KMS-11 (cell line): ENCODE results near the gene FARS2.

ENCODE experiments used
- H2AFZ ChIP-seq: fragments of 200-600 bp; sonication (generic); 2 replicates; pipeline ENCODE4 v1.6.1; 2016; ENCODE audit warnings: antibody characterized with exemption, mixed run types, low read depth
- H3K27ac ChIP-seq: fragments of 200-600 bp; sonication (generic); 2 replicates; pipeline ENCODE4 v1.6.1; 2016; ENCODE audit warnings: mild to moderate bottlenecking, mixed run types
- H3K27me3 ChIP-seq: fragments of 200-600 bp; sonication (generic); 2 replicates; pipeline ENCODE4 v1.6.1; 2017; ENCODE audit warnings: mild to moderate bottlenecking, low read depth, mixed run types, moderate library complexity; ENCODE audit not compliant: insufficient read depth
- H3K36me3 ChIP-seq: fragments of 200-600 bp; sonication (generic); 2 replicates; pipeline ENCODE4 v1.6.1; 2017; ENCODE audit warnings: mild to moderate bottlenecking, mixed run types; ENCODE audit not compliant: insufficient read depth
- H3K4me1 ChIP-seq: fragments of 200-600 bp; sonication (generic); 2 replicates; pipeline ENCODE4 v1.6.1; 2016; ENCODE audit warnings: mild to moderate bottlenecking, low read depth, mixed run types; ENCODE audit not compliant: poor library complexity, severe bottlenecking
- H3K4me2 ChIP-seq: fragments of 200-600 bp; sonication (generic); 2 replicates; pipeline ENCODE4 v1.7.0; 2016; ENCODE audit warnings: mild to moderate bottlenecking, mixed run types
- H3K4me3 ChIP-seq: fragments of 200-600 bp; sonication (generic); IDR thresholded peaks from 2 replicates; pipeline ENCODE4 v1.6.1; 2017; ENCODE audit warnings: low read depth, low read length, mixed read lengths; ENCODE audit not compliant: insufficient read depth
- H3K79me2 ChIP-seq: fragments of 200-600 bp; sonication (generic); 2 replicates; pipeline ENCODE4 v1.6.1; 2016; ENCODE audit warnings: low read depth, mixed run types; ENCODE audit not compliant: insufficient read depth
- H3K9ac ChIP-seq: fragments of 200-600 bp; sonication (generic); 2 replicates; pipeline ENCODE4 v1.6.1; 2016; ENCODE audit warnings: mild to moderate bottlenecking, mixed run types
- H4K20me1 ChIP-seq: fragments of 200-600 bp; sonication (generic); 2 replicates; pipeline ENCODE4 v1.6.1; 2016; ENCODE audit warnings: mild to moderate bottlenecking, mixed run types; ENCODE audit not compliant: insufficient read depth
- CTCF ChIP-seq: fragments of 200-600 bp; sonication (generic); conservative IDR thresholded peaks from 2 replicates; pipeline ENCODE4 v1.6.1; 2017; ENCODE audit warnings: low read depth, mild to moderate bottlenecking, antibody characterized with exemption, low read length, moderate library complexity, mixed read lengths

FARS2 gene

GRCh38 chr6:5486214-5486613 lies 224.9 kb downstream of the FARS2 start:
- H2AFZ ChIP-seq = no peak overlapping the region
- H3K36me3 ChIP-seq = no peaks in the 10 kb centered on the region
- no peaks in the 10 kb centered on the region for H4K20me1 ChIP-seq
- no peak overlapping the region for H3K4me2 ChIP-seq
- no peaks in the 10 kb centered on the region for H3K27me3 ChIP-seq
- H3K4me1 ChIP-seq = no peaks in the 10 kb centered on the region
- no peak overlapping the region for H3K4me3 ChIP-seq
- no peak for TF ChIP-seq CTCF
- no peaks in the 10 kb centered on the region for H3K79me2 ChIP-seq
- no peak overlapping the region for H3K27ac ChIP-seq
- no peak overlapping the region for H3K9ac ChIP-seq

- Histone ChIP-seq H3K27ac (no peak overlapping the region), H3K4me1 (no peaks in the 10 kb centered on the region), H3K27me3 (no peaks in the 10 kb centered on the region), H3K9ac (no peak overlapping the region), H2AFZ (no peak overlapping the region), H3K36me3 (no peaks in the 10 kb centered on the region), H3K79me2 (no peaks in the 10 kb centered on the region), H4K20me1 (no peaks in the 10 kb centered on the region), H3K4me3 (no peak overlapping the region), H3K4me2 (no peak overlapping the region)
- TF ChIP-seq CTCF = no peak
Measured at GRCh38 chr6:5490501-5491069, 229.3 kb downstream of the FARS2 start.

- H4K20me1 ChIP-seq = no peaks in the 10 kb centered on the region
- H3K4me2 ChIP-seq = no peak overlapping the region
- H3K27ac ChIP-seq = no peak overlapping the region
- no peaks in the 10 kb centered on the region for H3K79me2 ChIP-seq
- no peak overlapping the region for H3K4me3 ChIP-seq
- no peak overlapping the region for H3K9ac ChIP-seq
- H2AFZ ChIP-seq = no peak overlapping the region
- no peaks in the 10 kb centered on the region for H3K36me3 ChIP-seq
- no peaks in the 10 kb centered on the region for H3K4me1 ChIP-seq
- H3K27me3 ChIP-seq = no peaks in the 10 kb centered on the region
- TF ChIP-seq CTCF = no peak
Measured at GRCh38 chr6:5492356-5492755, 231.0 kb downstream of the FARS2 start.

- H3K36me3 ChIP-seq = no peaks in the 10 kb centered on the region
- no peaks in the 10 kb centered on the region for H3K27me3 ChIP-seq
- H3K79me2 ChIP-seq = no peaks in the 10 kb centered on the region
- no peak overlapping the region for H2AFZ ChIP-seq
- H3K27ac ChIP-seq = no peak overlapping the region
- no peak overlapping the region for H3K4me3 ChIP-seq
- H3K4me2 ChIP-seq = no peak overlapping the region
- TF ChIP-seq CTCF = no peak
- H3K4me1 ChIP-seq = no peaks in the 10 kb centered on the region
- no peaks in the 10 kb centered on the region for H4K20me1 ChIP-seq
- no peak overlapping the region for H3K9ac ChIP-seq
Measured at GRCh38 chr6:5493806-5494205, 232.5 kb downstream of the FARS2 start.
